Transverse colon (tissue), 4 donors: Measurements from ENCODE around the gene KBTBD7.

ENCODE experiments used
- CTCF ChIP-seq, 5 experiments: fragments of 200-600 bp in 3 of 5; fragments of 450-650 bp in 2 of 5; sonication (generic) in 3 of 5; IDR thresholded peaks; 1 replicate in 2 of 5; 2 replicates in 3 of 5; pipeline ENCODE4 v1.5.1; 2016 to 2017; ENCODE audit warnings: antibody characterized with exemption in 5 of 5, inconsistent platforms in 3 of 5, mild to moderate bottlenecking in 2 of 5, moderate library complexity in 1 of 5
- EP300 ChIP-seq: sonication (generic); formaldehyde crosslinking; IDR thresholded peaks from one replicate; pipeline ENCODE4 v1.6.1; 2017; ENCODE audit warnings: antibody characterized with exemption, low read depth
- POLR2A ChIP-seq: fragments of 450-650 bp; IDR thresholded peaks from one replicate; pipeline ENCODE4 v1.6.1; 2016; ENCODE audit warnings: antibody characterized with exemption, mild to moderate bottlenecking, moderate library complexity
- POLR2AphosphoS5 ChIP-seq, 3 donors: sonication (generic); formaldehyde crosslinking; IDR thresholded peaks; one replicate each; pipeline ENCODE4 v1.6.1; 2016; ENCODE audit warnings: antibody characterized with exemption in 3 of 3

- no peak for TF ChIP-seq POLR2AphosphoS5 (IDR thresholded peaks at IDR 0.05)
- TF ChIP-seq POLR2A, result no peak
- no peak for TF ChIP-seq CTCF (IDR thresholded peaks at IDR 0.05)
- no peak for TF ChIP-seq EP300
Measured at GRCh38 chr13:41182231-41182630, 12.1 kb downstream of the KBTBD7 start.
